ENCODE data around the gene LMX1A. TPM values are rescaled to one million over a fixed set of nuclear protein-coding genes. Genes with fewer than 3 reads are reported as not detected.

Gene LMX1A
- polyA plus RNA-seq, 1 experiment: not detected

- ChIA-PET CTCF (interaction anchor here (0.6 to 1.8 kb wide), 7 partner anchors 11 to 335 kb away, joined by 3 to 12 read pairs (median 3); no protein-coding TSS in a partner anchor), POLR2A (no interaction called here)
- no peaks in the 10 kb centered on the region for H3K27me3 ChIP-seq (ENCODE audit: control insufficient read depth, insufficient read depth, low read length)
- H3K4me3 ChIP-seq (ENCODE audit: low read depth, low read length): no peak overlapping the region
- H3K36me3 ChIP-seq (ENCODE audit: control insufficient read depth, insufficient read depth, low read length): no peaks in the 10 kb centered on the region
- TF ChIP-seq, protein P1, sequence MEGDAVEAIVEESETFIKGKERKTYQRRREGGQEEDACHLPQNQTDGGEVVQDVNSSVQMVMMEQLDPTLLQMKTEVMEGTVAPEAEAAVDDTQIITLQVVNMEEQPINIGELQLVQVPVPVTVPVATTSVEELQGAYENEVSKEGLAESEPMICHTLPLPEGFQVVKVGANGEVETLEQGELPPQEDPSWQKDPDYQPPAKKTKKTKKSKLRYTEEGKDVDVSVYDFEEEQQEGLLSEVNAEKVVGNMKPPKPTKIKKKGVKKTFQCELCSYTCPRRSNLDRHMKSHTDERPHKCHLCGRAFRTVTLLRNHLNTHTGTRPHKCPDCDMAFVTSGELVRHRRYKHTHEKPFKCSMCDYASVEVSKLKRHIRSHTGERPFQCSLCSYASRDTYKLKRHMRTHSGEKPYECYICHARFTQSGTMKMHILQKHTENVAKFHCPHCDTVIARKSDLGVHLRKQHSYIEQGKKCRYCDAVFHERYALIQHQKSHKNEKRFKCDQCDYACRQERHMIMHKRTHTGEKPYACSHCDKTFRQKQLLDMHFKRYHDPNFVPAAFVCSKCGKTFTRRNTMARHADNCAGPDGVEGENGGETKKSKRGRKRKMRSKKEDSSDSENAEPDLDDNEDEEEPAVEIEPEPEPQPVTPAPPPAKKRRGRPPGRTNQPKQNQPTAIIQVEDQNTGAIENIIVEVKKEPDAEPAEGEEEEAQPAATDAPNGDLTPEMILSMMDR (IDR thresholded peaks at IDR 0.05; ENCODE audit: insufficient read depth, low read depth, low read length): peak; percentile 67
- DNase-seq (ENCODE audit: low read depth): no peak
Measured at GRCh38 chr1:165257969-165258459, 98.5 kb downstream of the LMX1A start.

GRCh38 chr1:165254896-165255625, 101.5 kb downstream of the LMX1A start:
- Histone ChIP-seq H3K27me3 (ENCODE audit: control insufficient read depth, insufficient read depth, low read length) (no peaks in the 10 kb centered on the region), H3K4me3 (ENCODE audit: low read depth, low read length) (no peak overlapping the region), H3K36me3 (ENCODE audit: control insufficient read depth, insufficient read depth, low read length) (no peaks in the 10 kb centered on the region)
- ChIA-PET CTCF (no interaction called here), POLR2A (no interaction called here)
- DNase-seq (ENCODE audit: low read depth): no peak
- TF ChIP-seq, protein P1 (IDR thresholded peaks at IDR 0.05; ENCODE audit: insufficient read depth, low read depth, low read length): no peak

DNA sequence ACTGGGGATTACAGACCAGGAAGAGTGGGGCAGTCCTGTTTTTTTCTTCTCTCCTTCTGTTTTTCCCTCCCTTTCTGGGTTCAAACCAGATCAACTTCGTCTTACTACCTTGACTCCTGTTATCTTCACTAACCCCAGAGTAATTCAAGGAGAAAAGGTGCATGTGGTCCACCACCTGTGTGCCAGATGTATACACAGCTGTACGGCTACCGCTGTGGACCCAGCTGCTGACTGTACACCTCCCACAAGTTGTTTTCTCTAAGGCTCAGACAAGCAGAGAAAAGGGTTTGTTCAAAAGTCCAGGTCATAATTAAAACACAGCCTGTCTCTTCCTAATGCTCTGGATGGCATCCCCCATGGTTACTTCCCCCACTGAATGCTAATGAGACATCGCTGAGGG, 102.1 kb downstream of the LMX1A start:
- Histone ChIP-seq H3K27me3 (ENCODE audit: control insufficient read depth, insufficient read depth, low read length) (no peaks in the 10 kb centered on the region), H3K36me3 (ENCODE audit: control insufficient read depth, insufficient read depth, low read length) (no peaks in the 10 kb centered on the region), H3K4me3 (ENCODE audit: low read depth, low read length) (no peak overlapping the region)
- CTCF ChIA-PET: no interaction called here
- no peak for DNase-seq (ENCODE audit: low read depth)
- POLR2A ChIA-PET: no interaction called here
- TF ChIP-seq, protein P1 (IDR thresholded peaks at IDR 0.05; ENCODE audit: insufficient read depth, low read depth, low read length): no peak

DNA sequence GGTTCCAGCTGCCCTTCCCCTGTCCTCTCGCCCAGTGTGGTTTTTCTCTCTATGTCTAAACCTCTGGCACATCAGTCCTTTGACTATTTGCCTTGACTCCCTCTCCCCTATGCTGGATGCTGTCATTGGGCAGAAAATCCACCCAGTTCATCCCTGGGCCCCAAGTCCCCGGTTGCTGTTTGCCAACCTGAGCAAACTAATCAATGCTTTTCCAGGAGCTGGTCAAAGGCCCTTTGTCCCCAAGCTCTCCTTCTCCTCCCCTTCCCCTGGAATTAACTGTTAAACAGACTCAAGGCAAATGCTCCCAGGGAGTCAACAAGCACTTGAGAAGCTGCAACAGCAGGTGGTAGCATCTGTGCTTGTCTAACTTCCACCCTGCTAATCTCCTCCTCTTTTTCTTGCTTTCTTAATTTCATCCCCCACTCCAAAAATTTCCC, 102.7 kb downstream of the LMX1A start:
- TF ChIP-seq, protein P1 (IDR thresholded peaks at IDR 0.05; ENCODE audit: insufficient read depth, low read depth, low read length): no peak
- no peaks in the 10 kb centered on the region for H3K27me3 ChIP-seq (ENCODE audit: control insufficient read depth, insufficient read depth, low read length)
- H3K4me3 ChIP-seq (ENCODE audit: low read depth, low read length): no peak overlapping the region
- CTCF ChIA-PET: interaction anchor here (1.0 kb wide), 1 partner anchor 9 kb away, joined by 3 read pairs; no protein-coding TSS in a partner anchor
- POLR2A ChIA-PET: no interaction called here
- DNase-seq (ENCODE audit: low read depth): no peak
- H3K36me3 ChIP-seq (ENCODE audit: control insufficient read depth, insufficient read depth, low read length): no peaks in the 10 kb centered on the region

DNA sequence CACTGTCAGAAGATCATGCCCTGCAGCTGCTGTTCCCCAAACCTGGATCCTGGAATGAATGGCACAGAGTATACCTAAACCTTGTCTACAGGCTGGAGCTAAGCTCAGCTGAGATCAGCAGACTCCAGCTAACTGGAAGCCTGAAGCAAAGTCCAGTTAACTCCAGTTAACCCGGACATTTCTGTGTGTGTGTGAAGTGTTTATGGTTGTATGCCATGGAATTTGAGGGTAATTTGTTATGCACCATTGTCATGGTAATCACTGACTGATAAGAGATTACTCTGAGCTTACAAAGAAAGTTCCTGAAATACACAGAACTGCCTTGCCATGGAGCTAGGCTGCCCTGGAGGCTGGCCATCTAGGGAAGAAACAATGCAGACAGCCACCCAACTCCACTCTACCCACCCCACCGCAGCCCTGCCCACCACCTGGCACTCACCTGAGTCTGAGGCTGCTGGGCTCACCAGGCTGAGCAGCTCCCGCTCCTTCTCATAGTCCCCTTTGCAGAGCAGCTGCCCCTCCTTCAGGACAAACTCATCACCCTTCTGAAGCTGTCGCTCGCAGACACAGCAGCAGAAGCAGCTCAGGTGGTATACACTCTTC, 107.4 kb downstream of the LMX1A start:
- TF ChIP-seq, protein P1 (IDR thresholded peaks at IDR 0.05; ENCODE audit: insufficient read depth, low read depth, low read length): no peak
- DNase-seq (ENCODE audit: low read depth): no peak
- ChIA-PET POLR2A (no interaction called here), CTCF (interaction anchor here (1.0 kb wide), 1 partner anchor 9 kb away, joined by 5 read pairs; no protein-coding TSS in a partner anchor)
- Histone ChIP-seq H3K4me3 (ENCODE audit: low read depth, low read length) (no peak overlapping the region), H3K36me3 (ENCODE audit: control insufficient read depth, insufficient read depth, low read length) (no peaks in the 10 kb centered on the region), H3K27me3 (ENCODE audit: control insufficient read depth, insufficient read depth, low read length) (no peaks in the 10 kb centered on the region)
